ENCODE data around the gene KRABD2. TPM values are rescaled to one million over a fixed set of nuclear protein-coding genes. Genes with fewer than 3 reads are reported as not detected.

Gene KRABD2

GRCh38 chr17:8327303-8327649, 49.2 kb downstream of the KRABD2 start:
- H3K36me3 Mint-ChIP-seq (ENCODE audit: unreplicated experiment), result peaks cover 3% of the 10 kb centered on the region
- peaks cover 2% of the 10 kb centered on the region for H3K4me1 Mint-ChIP-seq (ENCODE audit: low read depth, unreplicated experiment)
- TF ChIP-seq, protein P1, sequence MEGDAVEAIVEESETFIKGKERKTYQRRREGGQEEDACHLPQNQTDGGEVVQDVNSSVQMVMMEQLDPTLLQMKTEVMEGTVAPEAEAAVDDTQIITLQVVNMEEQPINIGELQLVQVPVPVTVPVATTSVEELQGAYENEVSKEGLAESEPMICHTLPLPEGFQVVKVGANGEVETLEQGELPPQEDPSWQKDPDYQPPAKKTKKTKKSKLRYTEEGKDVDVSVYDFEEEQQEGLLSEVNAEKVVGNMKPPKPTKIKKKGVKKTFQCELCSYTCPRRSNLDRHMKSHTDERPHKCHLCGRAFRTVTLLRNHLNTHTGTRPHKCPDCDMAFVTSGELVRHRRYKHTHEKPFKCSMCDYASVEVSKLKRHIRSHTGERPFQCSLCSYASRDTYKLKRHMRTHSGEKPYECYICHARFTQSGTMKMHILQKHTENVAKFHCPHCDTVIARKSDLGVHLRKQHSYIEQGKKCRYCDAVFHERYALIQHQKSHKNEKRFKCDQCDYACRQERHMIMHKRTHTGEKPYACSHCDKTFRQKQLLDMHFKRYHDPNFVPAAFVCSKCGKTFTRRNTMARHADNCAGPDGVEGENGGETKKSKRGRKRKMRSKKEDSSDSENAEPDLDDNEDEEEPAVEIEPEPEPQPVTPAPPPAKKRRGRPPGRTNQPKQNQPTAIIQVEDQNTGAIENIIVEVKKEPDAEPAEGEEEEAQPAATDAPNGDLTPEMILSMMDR (IDR thresholded peaks at IDR 0.05; ENCODE audit: partially characterized antibody, unreplicated experiment), result no peak
- no peak for DNase-seq
- peaks cover 4% of the 10 kb centered on the region for H3K9me3 Mint-ChIP-seq (ENCODE audit: unreplicated experiment)
- H3K27me3 Mint-ChIP-seq (ENCODE audit: unreplicated experiment), result peaks cover 3% of the 10 kb centered on the region
- peak overlapping the region; percentile 73 for H3K4me3 Mint-ChIP-seq (ENCODE audit: unreplicated experiment)
- no peak overlapping the region for H3K27ac Mint-ChIP-seq (ENCODE audit: unreplicated experiment)

Other genes starting within 250 kb of the KRABD2 start
- 64.6 TPM for gene PER1, start 224.3 kb downstream of the KRABD2 start, total RNA-seq (ENCODE audit: unreplicated experiment)
- 117 TPM for gene VAMP2, start 213.8 kb downstream of the KRABD2 start, total RNA-seq (ENCODE audit: unreplicated experiment)
- gene TMEM107, start 200.3 kb downstream of the KRABD2 start, total RNA-seq (ENCODE audit: unreplicated experiment), result 12.8 TPM
- gene BORCS6, start 186.5 kb downstream of the KRABD2 start, total RNA-seq (ENCODE audit: unreplicated experiment), result 14.2 TPM
- gene AURKB, start 166.1 kb downstream of the KRABD2 start, total RNA-seq (ENCODE audit: unreplicated experiment), result 17.3 TPM
- 85.3 TPM for gene CTC1, start 128.6 kb downstream of the KRABD2 start, total RNA-seq (ENCODE audit: unreplicated experiment)
- gene PFAS, start 127.4 kb downstream of the KRABD2 start, total RNA-seq (ENCODE audit: unreplicated experiment), result 74.6 TPM
- 29.5 TPM for gene RANGRF, start 88.0 kb downstream of the KRABD2 start, total RNA-seq (ENCODE audit: unreplicated experiment)
- 4.0 TPM for gene SLC25A35, start 81.3 kb downstream of the KRABD2 start, total RNA-seq (ENCODE audit: unreplicated experiment)
- gene ARHGEF15, start 66.5 kb downstream of the KRABD2 start, total RNA-seq (ENCODE audit: unreplicated experiment), result 0.66 TPM
- not detected for gene ODF4, start 36.9 kb downstream of the KRABD2 start, total RNA-seq (ENCODE audit: unreplicated experiment)
- 941 TPM for gene RPL26, start 6.5 kb upstream of the KRABD2 start, total RNA-seq (ENCODE audit: unreplicated experiment)
- not detected for gene RNF222, start 21.1 kb upstream of the KRABD2 start, total RNA-seq (ENCODE audit: unreplicated experiment)
- gene NDEL1, start 59.2 kb upstream of the KRABD2 start, total RNA-seq (ENCODE audit: unreplicated experiment), result 51.7 TPM